IPS-NIHi7 (cell line): ENCODE measurements around the gene WWC1.

Experiments
- DNase-seq: peaks from one replicate; pipeline ENCODE4 v3.0.0; 2012; ENCODE audit warnings: mixed read lengths; ENCODE audit errors: extremely low spot score

WWC1 gene

DNA sequence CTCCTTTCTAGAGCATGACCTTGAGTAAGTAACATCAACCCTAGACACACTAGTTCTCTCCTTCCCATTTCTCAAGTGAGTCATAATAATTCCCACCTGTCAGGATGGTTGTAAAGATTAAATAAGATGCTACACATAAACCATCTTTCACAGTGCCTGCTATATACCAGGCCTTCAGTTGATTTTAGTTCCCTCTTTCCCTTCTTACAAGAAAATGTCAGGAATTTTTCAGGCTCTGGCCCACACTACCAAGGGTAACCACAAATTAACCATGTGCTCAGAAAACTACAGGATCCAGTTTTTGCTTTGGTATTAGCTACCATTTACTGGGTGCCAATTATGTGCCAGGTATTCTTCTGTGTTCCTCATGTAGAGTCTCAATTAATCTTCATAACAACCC is 152.1 kb downstream of the WWC1 start:
- DNase-seq, result no peak

DNA sequence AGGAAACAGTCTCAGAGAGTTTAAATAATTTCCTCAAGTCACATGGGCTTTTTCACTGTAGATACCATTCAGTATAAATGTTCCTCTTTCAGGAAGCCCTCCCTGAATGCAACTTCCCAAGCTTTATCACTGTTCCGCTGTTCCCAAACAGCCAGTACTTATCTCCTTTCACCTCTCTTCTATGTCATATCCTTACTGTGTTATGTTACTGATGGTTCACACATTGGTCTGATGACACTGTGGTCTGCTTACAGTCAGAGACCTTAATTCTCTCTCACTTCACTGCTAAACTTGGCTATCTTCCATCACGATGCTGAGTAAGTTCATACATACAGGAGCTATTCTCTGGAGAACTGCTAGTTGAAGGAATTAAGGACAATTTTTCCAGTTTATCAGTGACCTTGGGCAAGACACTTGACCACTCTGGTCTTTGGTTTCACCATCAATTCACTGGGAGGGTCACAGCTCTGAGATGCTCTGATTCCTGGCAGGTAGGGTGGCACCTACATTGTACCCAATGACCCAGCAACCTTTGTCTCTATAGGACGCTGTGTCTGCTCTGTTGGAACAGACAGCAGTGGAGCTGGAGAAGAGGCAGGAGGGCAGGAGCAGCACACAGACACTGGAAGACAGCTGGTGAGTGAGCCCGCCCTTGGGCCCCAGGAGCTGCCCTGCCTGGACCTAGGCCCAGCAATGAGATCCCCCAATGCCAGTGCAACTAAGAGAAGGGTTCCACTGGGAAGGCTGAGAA is 152.7 kb downstream of the WWC1 start:
- no peak for DNase-seq

DNA sequence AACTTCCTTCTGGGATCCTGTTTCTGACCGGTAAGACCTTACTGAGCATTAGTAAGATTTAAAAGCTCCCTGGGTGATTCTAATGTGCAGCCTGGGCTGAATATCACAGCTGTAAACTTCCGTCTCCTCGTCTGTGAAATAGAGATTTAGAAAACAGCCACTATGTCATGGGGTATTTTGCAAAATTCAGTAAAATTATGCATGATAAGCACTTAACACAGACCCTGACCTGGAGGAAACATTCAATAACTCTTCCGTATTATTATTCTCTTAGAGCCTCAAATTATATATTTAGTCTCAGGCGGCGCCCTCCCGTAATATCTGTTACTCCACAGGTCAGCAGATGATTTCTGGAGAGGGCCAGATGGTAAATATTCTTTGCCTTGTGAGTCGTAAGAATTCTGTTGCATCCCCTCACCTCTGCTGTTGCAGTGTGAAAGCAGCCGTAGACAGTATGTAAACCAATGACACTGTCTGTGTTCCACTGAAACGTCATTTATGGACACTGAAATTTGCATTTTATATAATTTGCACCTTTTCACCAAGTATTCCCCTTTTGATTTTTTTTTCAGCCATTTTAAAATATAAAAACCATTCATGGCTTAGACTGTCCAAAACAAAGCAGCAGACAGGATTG is 155.7 kb downstream of the WWC1 start:
- no peak for DNase-seq

DNA sequence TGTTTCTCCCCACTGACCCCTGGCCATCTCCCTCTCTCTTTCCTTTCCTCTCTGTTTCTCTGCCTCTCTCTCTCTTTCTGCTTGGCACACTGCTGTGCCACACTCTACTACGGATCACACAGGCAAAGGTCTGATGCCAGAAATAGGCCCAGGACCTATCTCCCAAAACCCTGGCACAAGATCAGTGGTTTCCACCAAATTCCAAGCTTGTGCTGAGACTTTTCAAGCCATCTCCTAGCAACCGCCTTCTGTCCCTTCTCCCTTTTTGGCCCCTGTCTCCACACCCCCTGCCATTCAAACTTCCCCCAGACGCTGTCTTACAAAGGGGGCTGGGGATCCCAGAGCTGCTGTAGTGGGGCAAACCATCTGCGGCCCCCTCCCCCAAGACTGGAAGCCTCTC is 156.4 kb downstream of the WWC1 start:
- DNase-seq, result no peak

DNA sequence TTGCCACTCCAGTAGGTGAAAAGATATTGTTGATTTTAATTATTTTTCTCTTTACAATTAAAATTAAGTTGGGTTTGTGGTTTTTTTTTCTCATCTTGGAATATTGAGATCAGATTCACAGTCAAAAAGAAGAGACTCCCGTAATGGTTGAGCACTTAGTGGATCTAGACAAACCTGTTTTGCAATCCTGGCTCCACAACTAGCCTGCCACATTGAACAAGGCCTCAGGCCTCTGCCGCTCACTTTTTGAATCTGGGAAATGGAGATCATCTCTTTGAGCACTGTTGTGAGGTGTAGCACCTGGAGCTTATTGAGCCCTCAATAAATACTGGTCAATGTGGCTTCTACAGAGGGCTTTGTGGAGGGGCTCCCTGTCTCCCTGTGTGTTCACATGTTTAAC is 157.7 kb downstream of the WWC1 start:
- no peak for DNase-seq

DNA sequence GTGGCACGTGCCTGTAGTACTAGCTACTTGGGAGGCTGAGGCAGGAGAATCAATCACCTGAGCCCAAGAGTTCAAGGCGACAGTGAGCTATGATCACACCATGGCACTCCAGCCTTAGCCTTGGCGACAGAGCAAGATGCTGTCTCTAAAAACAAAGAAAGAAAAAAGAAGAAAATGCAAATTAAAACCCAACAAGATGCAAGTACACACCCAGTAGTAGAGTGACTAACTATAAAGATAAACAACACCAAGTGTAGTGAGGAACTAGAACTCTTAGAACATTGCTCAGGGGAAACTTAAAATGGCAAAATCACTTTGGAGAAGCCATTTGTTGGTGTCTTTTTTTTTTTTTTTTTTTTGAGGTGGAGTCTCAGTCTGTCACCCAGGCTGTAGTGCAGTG is 160.1 kb downstream of the WWC1 start:
- DNase-seq, result no peak

DNA sequence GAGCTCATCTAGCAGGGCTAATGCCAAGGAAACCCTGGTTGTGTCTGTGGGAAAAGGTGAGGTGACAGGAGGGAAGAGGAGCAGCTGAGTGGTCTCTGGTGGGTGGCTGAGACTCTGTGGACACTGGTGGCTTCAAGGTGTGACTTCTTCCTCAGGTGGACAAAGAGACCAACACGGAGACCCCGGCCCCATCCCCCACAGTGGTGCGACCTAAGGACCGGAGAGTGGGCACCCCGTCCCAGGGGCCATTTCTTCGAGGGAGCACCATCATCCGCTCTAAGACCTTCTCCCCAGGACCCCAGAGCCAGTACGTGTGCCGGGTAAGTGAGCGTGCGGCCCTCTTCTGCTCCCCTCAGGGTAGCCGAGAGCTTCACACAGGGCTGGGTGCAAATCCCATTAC is 163.8 kb downstream of the WWC1 start:
- no peak for DNase-seq

DNA sequence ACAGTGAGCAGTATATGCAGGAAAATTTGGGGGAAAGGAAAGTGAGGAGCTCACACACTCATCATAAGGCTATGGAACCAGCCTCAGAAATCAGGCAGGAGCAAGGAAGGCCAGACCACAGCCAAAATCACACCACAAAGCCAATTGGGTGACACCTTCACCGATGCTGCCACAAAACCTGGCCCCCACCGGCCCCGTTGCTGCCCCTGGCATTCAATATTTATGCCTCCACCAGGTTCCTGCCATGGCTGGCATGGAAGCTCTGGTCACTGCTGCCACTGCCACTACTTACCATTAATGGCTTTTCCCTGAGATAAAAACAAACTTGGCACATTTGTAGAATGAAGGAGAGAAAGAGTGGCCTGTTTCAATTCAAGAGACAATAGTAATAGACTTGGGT is 166.1 kb downstream of the WWC1 start:
- no peak for DNase-seq

DNA sequence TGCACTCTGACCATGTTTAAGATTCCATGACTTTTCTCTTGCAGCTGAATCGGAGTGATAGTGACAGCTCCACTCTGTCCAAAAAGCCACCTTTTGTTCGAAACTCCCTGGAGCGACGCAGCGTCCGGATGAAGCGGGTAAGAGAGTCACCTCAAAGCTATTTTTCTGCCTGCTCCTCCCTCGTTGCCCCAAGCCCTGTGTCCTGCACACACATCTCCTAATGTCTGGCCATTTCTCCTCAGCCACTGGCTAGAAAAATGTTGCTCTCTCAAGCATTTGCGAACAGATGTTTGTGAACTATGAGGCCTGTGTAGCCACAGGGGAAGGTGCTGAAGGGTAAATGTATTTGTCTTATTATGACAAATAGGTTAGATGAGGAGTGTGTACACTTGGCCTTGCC is 169.2 kb downstream of the WWC1 start:
- DNase-seq, result no peak

DNA sequence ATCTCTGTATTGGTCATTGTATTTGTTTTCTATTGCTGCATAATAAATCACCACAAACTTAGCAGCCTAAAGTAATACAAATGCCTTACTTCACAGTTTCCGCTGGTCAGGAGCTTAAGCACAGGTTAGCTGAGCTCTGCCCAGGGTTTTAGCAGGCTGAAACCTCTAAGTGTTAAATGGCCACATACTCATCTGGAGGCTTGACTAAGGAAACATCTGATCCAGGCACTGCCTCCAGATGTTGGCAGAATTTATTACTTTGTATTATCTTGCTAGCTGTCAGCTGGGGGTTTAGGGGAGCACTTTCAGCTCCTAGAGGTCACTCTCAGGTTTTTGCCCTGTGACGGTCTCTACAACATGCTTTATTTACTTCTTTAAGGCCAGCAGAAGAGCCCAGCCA is 171.6 kb downstream of the WWC1 start:
- no peak for DNase-seq

DNA sequence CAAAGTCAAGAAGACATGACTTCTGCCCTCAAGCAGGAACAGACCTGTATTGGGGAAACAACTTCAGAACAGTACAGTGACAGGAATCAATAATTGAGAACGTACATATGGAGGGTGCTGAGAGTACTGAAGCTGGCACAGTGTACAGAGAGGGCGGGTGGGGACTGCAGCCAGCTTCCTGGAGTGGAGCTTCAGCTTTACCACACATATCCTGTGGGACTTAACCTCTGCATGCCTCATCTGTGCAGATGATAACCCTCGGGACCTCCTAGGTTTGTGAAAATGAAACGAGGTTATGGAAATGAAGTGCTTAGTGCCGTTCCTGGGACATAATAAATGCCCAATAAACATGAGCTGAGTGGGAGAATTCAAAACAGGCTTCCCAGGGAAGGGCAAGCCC is 172.8 kb downstream of the WWC1 start:
- DNase-seq, result no peak

DNA sequence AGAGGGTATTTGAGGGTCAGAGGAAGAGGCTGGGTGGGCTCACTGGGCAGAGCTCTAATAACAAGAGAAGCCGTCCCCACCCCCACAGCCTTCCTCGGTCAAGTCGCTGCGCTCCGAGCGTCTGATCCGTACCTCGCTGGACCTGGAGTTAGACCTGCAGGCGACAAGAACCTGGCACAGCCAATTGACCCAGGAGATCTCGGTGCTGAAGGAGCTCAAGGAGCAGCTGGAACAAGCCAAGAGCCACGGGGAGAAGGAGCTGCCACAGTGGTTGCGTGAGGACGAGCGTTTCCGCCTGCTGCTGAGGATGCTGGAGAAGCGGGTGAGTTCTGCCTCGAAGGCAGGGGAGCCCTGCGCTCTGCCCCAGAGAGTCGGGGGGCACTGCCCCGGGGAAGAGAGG is 173.2 kb downstream of the WWC1 start:
- DNase-seq, result no peak

DNA sequence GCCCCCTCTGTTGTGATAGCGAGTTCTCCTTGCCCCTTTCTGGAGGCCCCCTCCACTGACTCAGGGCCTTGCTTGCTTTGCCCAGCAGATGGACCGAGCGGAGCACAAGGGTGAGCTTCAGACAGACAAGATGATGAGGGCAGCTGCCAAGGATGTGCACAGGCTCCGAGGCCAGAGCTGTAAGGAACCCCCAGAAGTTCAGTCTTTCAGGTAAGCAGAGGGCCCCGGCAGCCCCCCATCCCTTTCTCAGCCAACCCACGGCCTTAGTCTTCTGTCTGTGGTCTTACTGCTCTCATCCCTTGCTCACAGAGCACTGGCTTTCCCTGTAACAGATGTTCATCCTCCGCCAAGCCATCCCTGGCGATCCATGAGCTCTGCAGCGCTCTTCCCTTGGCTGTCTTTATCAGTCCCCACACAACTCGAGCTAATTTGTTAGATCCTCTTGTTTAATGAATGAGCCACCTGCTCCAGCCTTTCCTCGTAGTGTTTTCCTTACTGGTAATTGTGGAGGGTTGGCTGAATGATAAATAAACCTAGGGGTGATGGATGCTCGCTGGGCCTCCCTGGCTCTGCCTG is 176.4 kb downstream of the WWC1 start:
- DNase-seq, result no peak

DNA sequence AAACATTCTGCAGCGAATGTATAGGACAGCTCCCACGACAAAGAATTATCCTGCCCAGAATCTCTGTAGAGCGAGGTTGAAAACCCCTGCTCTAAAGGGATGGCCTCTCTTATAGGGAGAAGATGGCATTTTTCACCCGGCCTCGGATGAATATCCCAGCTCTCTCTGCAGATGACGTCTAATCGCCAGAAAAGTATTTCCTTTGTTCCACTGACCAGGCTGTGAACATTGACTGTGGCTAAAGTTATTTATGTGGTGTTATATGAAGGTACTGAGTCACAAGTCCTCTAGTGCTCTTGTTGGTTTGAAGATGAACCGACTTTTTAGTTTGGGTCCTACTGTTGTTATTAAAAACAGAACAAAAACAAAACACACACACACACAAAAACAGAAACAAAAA is 177.4 kb downstream of the WWC1 start:
- no peak for DNase-seq

DNA sequence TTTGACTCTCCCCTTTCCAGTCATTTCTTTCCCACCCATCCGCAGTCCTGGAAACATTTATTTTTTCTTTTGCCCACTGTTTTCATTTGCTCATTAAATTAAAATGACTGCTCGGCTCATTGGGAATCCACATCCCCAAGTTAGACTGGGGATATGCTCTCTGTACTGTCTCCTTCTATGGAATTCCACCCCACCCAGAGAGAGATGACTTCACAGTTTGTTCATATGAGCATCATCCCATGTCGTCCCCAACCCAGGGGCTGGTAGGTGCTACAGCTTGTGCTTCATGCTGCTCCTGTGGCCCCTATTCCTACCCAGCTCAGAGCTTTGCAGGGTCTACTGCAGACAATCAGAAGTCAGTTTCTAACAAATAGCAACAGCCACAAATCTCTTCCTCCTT is 178.4 kb downstream of the WWC1 start:
- no peak for DNase-seq

DNA sequence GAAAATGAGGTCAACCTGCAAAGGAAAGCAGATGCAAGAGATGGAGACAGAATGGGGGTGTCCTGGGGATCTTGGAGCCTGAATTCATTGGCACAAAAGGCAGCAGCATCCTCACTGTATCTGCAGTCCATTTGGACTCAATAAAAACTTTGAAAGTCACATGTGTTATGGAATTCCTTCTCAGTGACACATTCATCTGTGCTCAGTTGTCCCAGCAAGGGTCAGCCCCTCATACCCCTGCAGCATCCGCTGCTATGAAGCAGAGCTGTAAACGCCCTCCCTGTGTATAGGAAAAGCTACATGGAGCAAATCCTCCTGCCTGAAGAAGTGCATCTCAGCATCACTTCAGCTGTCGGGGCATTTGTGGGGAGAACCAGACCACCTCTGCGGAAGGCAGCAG is 180.3 kb downstream of the WWC1 start:
- DNase-seq, result no peak

DNA sequence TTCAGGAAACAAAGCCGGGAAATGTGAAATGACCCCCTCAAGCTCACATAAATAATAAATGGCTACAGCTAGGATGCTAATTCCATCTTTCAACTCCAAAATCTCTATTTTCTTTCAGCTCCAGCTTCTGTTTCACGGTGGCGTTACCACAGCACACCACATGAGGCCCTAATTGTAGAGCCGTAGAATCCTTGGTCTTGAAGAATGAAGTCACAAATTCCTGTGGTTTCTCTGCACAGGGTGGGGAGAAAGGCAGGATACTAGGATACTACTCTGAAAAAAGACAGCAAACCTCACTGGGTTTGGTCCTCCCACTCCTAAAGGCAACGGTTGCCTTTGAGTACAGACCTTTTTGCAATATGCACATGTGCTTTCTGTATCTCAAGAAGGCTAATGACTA is 180.9 kb downstream of the WWC1 start:
- DNase-seq, result no peak

DNA sequence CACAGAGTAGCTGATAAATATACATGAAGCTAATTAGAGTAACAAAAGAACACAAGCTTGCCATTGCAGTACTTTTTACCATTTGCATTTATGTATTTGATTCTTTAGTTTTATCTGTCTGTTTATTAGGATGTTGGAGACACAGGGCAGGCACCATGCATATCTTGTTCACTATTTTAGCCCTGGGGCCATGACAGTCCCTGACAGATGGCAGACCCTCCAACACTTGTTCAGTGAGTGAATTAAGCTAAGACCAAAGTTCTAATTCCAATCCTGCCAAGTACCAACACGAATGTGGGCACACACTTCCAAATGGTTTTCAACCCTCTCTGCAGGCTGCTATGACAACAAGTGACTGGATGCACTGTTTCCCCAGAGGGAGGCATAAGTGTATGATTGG is 182.9 kb downstream of the WWC1 start:
- no peak for DNase-seq

DNA sequence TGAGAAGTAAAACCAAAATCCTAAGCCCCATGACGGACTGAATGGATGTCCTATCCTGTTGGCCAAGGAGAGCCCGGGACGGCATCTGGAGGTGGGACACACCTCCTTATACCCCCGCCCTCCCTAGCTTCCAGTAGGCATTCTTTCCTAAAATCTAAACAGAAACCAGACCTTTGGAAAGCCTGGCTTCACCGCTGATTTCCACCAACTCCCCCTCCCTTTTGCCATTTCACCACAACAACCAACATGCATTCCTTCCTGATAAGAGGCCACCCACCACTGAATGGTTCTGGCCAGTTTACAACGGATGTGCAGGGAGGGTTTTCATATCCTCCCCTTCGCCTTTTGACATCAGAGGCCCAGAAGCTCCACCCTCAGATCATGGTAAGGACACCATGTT is 185.6 kb downstream of the WWC1 start:
- DNase-seq, result peak; percentile 27

DNA sequence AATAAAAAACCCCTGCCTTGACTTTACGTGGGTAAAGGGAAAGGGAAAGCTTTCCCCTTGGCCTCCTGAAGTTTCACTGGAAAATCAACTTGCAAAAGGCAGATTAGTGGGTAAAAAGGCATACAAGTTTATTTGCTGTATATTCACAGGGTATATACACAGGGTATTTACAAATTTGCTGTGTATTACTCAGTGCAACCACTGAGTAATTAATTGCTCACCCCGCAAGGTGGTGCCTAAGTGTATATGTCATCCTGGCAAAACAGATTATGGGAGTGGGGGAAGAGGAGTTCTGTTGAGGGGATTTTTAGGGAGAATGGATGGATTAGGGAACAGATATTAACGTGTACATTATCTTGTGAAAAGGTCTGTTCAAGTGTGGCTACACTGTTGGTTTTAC is 187.7 kb downstream of the WWC1 start:
- DNase-seq, result no peak

DNA sequence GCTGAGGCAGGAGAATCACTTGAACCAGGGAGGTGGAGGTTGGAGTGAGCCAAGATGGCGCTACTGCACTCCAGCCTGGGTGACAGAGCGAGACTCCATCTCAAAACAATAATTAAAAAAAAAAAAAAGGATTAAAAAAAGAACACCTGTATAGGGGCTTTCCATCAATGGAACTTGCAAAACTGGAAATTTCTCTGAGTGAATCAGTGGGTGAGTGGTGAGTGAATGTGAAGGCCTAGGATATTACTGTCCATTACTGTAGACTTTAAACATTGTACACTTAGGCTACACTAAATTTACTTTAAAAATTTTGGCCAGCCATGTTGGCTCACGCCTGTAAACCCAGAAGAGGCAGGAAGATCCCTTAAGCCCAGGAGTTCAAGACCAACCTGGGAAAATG is 189.2 kb downstream of the WWC1 start:
- no peak for DNase-seq

DNA sequence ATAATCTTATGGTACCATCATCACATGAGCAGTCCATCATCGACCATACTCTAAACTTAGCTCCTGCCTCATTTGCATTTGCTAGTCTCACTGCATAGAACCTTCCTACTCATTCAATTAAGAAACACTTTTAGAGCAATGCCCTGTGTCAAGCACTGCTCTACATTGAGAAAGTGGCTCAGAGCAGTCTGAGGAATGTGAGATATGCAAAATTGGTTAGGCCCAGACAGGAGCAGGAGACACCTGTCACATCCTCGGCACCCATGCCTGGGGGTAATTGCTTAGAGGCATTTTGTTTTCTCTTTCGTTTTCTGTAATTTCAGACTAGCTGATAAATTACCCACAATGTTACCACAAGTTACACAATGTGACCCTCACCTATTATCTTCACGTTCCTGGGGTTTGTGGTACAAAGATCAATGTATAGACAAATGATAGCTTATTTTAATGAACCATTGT is 189.9 kb downstream of the WWC1 start:
- DNase-seq, result no peak

DNA sequence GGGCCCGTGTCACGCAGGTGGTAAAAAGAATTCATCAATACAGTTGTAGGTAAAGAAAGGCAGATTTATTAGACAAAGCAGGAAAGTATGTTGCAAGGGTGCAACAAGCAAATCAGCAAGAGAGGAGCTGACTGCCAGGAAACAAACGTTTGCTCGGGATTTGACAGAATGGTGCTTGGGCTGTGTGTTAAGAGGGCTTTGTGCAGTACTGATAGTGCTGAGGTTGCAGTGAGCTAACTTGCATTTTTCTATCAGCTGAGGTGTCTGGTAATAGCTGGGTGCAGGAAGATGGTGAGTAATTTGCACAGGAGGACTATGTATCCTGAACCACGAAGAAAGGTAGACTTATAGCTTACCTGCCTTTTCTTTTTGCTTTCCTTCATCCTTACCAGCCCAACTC is 190.9 kb downstream of the WWC1 start:
- no peak for DNase-seq
